Activated CD8-positive, alpha-beta T cell treated with anti-CD3 and anti-CD28 coated beads for 36 hours (primary cell): ENCODE measurements around the gene TIAM2. TPM values are rescaled to one million over a fixed set of nuclear protein-coding genes. Genes with fewer than 3 reads are reported as not detected.

Experiments
- ATAC-seq: fragments of 200-7000 bp; cut with Tn5 transposase; one replicate; pipeline ENCODE4 v1.10.0; 2021; ENCODE audit warnings: mild to moderate bottlenecking, moderate library complexity
- CTCF ChIA-PET: fragments of 350-600 bp; sonication (Branson Sonifier 250); formaldehyde crosslinking; loops from one replicate; lab custom pipeline; 2021; ENCODE audit warnings: antibody characterized with exemption; lab: Charles Lee
- POLR2A ChIA-PET: fragments of 350-600 bp; sonication (Branson Sonifier 250); formaldehyde crosslinking; loops from one replicate; lab custom pipeline; 2021; ENCODE audit warnings: antibody characterized with exemption; lab: Charles Lee
- DNase-seq: peaks from one replicate; pipeline ENCODE4 v3.0.0-alpha.2; 2020
- H3K27ac Mint-ChIP-seq: one replicate; pipeline ENCODE4 v1.8.0; 2021; ENCODE audit warnings: mild to moderate bottlenecking, mixed read lengths
- H3K27me3 Mint-ChIP-seq: one replicate; pipeline ENCODE4 v1.8.0; 2021; ENCODE audit warnings: mixed read lengths
- H3K36me3 Mint-ChIP-seq: one replicate; pipeline ENCODE4 v1.8.0; 2021; ENCODE audit warnings: low read depth, mixed read lengths
- H3K4me1 Mint-ChIP-seq: one replicate; pipeline ENCODE4 v1.8.0; 2021; ENCODE audit warnings: low read depth, mixed read lengths
- H3K4me3 Mint-ChIP-seq: one replicate; pipeline ENCODE4 v1.8.0; 2021; ENCODE audit warnings: mild to moderate bottlenecking, moderate library complexity, mixed read lengths
- H3K9me3 Mint-ChIP-seq: one replicate; pipeline ENCODE4 v1.8.0; 2021; ENCODE audit warnings: mixed read lengths
- CTCF ChIP-seq: fragments of 200-600 bp; IDR thresholded peaks from one replicate; pipeline ENCODE4 v1.8.0; 2022; ENCODE audit warnings: antibody characterized with exemption, mild to moderate bottlenecking
- intact Hi-C: fragments of 100-400 bp; cut with micrococcal nuclease; formaldehyde crosslinking; loops from one replicate; pipeline ENCODE4 v1.10.0; 2022
- total RNA-seq, 2 experiments: library from RNA; stranded (reverse); gene quantifications; one replicate each; pipeline ENCODE4 v1.2.3, GENCODE V29; 2021

Gene TIAM2
- total RNA-seq, 2 experiments from 2014 or later = 5.6 to 7.1 TPM

DNA sequence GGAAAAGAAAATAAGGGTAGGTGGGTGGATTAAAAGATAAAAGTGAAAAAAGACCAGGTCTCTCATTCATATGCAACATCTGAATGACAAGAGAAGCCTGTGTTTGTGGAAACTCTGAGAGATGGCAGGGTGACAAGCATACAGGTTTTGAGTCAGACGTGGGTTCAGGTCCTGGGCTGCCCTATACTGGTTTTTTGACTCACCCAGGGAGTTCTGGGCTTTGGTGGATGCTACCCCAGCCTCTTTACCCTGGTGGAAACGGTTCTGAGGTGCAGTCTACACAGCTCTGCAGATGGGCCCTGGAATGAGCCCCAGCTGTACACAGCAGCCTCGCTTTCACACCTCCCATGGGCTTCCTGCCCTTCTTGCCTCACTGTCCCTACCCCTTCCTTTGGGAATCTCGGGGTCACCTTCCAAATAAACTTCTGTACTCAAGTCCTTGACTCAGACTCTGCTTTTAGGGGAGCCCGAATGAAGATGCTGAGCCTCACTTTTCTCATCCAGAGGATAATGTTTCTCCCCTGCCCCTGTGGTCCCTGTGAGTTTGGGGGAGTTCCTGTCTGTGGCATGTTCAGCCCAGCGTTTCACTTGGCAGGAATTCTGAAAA, 191.0 kb downstream of the TIAM2 start:
- Mint-ChIP-seq H3K9me3 (no peaks in the 10 kb centered on the region), H3K27me3 (no peaks in the 10 kb centered on the region), H3K4me1 (peaks cover 52% of the 10 kb centered on the region), H3K4me3 (peak overlapping the region; percentile 46), H3K27ac (peak overlapping the region; percentile 94), H3K36me3 (no peaks in the 10 kb centered on the region)
- ChIA-PET CTCF (interaction anchor here (0.9 to 1.7 kb wide), 4 partner anchors 9 to 257 kb away, joined by 3 to 4 read pairs (median 3); no protein-coding TSS in a partner anchor), POLR2A (no interaction called here)
- intact Hi-C loops = loop anchor here (5.0 kb wide), 1 partner anchor 81 kb away; no protein-coding TSS in a partner anchor
- no peak for TF ChIP-seq CTCF
- DNase-seq = peak; percentile 84
- peak; percentile 96 for ATAC-seq

DNA sequence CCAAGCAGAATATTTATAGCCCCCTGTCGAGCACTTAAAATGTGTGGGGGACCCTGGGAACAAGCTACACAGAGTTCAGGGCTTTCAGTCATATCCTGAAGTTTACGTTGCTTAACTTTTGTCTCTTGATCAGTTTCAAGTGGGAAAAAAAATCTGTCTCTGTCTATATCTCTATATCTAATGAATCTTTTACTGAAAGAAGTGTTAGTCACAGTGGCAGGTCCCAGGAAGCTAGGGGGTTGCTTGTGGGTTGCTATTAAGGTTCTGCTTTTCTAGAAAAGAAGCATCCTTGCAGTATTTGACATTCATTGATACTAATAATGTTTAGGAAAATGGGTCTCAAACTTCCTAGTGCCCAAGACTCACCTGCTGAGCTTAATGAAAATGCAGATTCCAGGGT, 192.0 kb downstream of the TIAM2 start:
- POLR2A ChIA-PET = no interaction called here
- Mint-ChIP-seq H3K27ac (peak overlapping the region; percentile 65), H3K9me3 (no peaks in the 10 kb centered on the region), H3K4me3 (no peak overlapping the region), H3K27me3 (peaks cover 1% of the 10 kb centered on the region), H3K4me1 (peaks cover 47% of the 10 kb centered on the region), H3K36me3 (no peaks in the 10 kb centered on the region)
- DNase-seq (peak; percentile 40), ATAC-seq (peak; percentile 18)
- no peak for TF ChIP-seq CTCF
- intact Hi-C loops = loop anchor here (5.0 kb wide), 1 partner anchor 80 kb away; no protein-coding TSS in a partner anchor
- CTCF ChIA-PET = interaction anchor here (0.7 kb wide), 1 partner anchor 259 kb away, joined by 3 read pairs; no protein-coding TSS in a partner anchor

DNA sequence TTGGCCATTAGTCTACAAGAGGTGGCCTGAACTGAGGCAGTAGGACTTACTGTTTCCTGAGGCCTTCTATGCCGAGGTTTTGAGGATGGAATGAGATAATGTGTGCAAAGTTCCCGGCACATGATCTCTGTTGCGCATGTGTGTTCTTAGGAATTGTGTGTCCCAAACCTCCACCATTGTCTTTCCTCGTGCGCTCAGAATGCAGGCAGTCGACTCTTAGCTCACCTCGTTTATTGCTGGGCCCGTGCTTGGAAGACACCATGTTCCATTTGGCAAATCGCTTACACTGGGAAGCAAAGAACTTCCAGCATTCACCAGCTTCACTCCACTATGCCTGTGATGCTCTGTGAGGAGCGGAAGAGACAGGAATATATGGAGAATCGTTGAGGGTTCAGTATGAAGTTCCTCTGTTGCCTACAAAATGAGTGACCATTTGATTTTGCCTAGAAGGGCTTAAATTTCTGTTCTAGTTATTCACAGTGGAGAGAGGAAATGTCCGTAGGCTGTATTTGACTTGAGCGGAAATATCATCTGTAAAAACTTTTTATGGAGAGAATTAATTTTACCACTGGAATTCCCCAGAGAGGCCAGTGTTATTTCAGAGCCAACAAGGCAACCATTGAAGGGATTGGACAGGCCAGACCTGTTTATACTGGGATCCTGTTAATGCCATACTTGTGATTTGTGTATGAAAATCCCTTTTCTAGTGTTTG, 193.0 kb downstream of the TIAM2 start:
- DNase-seq = no peak
- CTCF ChIA-PET = interaction anchor here (0.8 to 1.6 kb wide), 3 partner anchors 36 to 260 kb away, joined by 3 to 5 read pairs (median 3); no protein-coding TSS in a partner anchor
- H3K27me3 Mint-ChIP-seq = peaks cover 1% of the 10 kb centered on the region
- no peak overlapping the region for H3K4me3 Mint-ChIP-seq
- no peak for TF ChIP-seq CTCF
- POLR2A ChIA-PET = interaction anchor here (1.1 kb wide), 1 partner anchor 33 kb away, joined by 3 read pairs; no protein-coding TSS in a partner anchor
- no peaks in the 10 kb centered on the region for H3K9me3 Mint-ChIP-seq
- ATAC-seq = no peak
- H3K36me3 Mint-ChIP-seq = no peaks in the 10 kb centered on the region
- peaks cover 42% of the 10 kb centered on the region for H3K4me1 Mint-ChIP-seq
- H3K27ac Mint-ChIP-seq = peak overlapping the region; percentile 20
- intact Hi-C loops = loop anchor here (5.0 kb wide), 1 partner anchor 79 kb away; no protein-coding TSS in a partner anchor

GRCh38 chr6:155188707-155189496, 193.8 kb downstream of the TIAM2 start:
- CTCF ChIA-PET = interaction anchor here (1.3 to 1.6 kb wide), 2 partner anchors 36 to 261 kb away, joined by 3 to 5 read pairs; no protein-coding TSS in a partner anchor
- POLR2A ChIA-PET = interaction anchor here (0.6 to 1.1 kb wide), 2 partner anchors 32 to 59 kb away, joined by 3 read pairs; no protein-coding TSS in a partner anchor
- Mint-ChIP-seq H3K4me3 (no peak overlapping the region), H3K9me3 (no peaks in the 10 kb centered on the region), H3K36me3 (no peaks in the 10 kb centered on the region), H3K4me1 (peaks cover 42% of the 10 kb centered on the region), H3K27me3 (peaks cover 1% of the 10 kb centered on the region), H3K27ac (peak overlapping the region; percentile 20)
- DNase-seq (no peak), ATAC-seq (no peak)
- intact Hi-C loops = loop anchor here (5.0 kb wide), 1 partner anchor 78 kb away; no protein-coding TSS in a partner anchor
- TF ChIP-seq CTCF = no peak
